G401 (cell line): ENCODE data around the gene PMM1. TPM values are rescaled to one million over a fixed set of nuclear protein-coding genes. Genes with fewer than 3 reads are reported as not detected.
A peak's percentile ranks its signal among the peaks of the same experiment; 100 is the strongest.

ENCODE experiments used
- DNase-seq: peaks from one replicate; pipeline ENCODE4 v3.0.0-alpha.2; 2015; ENCODE audit warnings: low spot score
- in situ Hi-C: cut with HindIII; loops from 2 replicates; pipeline ENCODE4 v1.10.0; 2016; ENCODE audit warnings: low sequenced_read_pairs, mixed read lengths
- total RNA-seq: library from RNA; depleted of rRNA; stranded (reverse); fragments of >200 nt; shearing (Covaris generic); gene quantifications from 2 replicates; pipeline ENCODE4 v1.2.3, GENCODE V29; 2014

Gene PMM1
- total RNA-seq, 1 experiment from 2014 or later, result 21.8 TPM

GRCh38 chr22:41543854-41544670 lies 45.6 kb downstream of the PMM1 start, which contains the start of gene POLR3H:
Gene POLR3H, minus strand, starts transcription at chr22:41544470. Its CDS starts 369 bp downstream, at chr22:41544101.
- in situ Hi-C loops, result no loop called here
- peak; percentile 99 for DNase-seq

GRCh38 chr22:41542224-41542623 lies 47.4 kb downstream of the PMM1 start:
- no peak for DNase-seq
- in situ Hi-C loops, result no loop called here

- in situ Hi-C loops, result no loop called here
- DNase-seq, result no peak
Measured at GRCh38 chr22:41541484-41541883, 48.2 kb downstream of the PMM1 start.

- DNase-seq, result no peak
Measured at GRCh38 chr22:41540365-41540764, 49.3 kb downstream of the PMM1 start.

GRCh38 chr22:41540006-41540315 lies 49.7 kb downstream of the PMM1 start:
- DNase-seq, result no peak
- in situ Hi-C loops, result no loop called here

More at GRCh38 chr22:41540365-41540764, 49.3 kb downstream of the PMM1 start:
- in situ Hi-C loops, result no loop called here

GRCh38 chr22:41539146-41540005 lies 50.3 kb downstream of the PMM1 start:
- in situ Hi-C loops, result no loop called here
- no peak for DNase-seq

- in situ Hi-C loops, result no loop called here
Measured at GRCh38 chr22:41538583-41538982, 51.1 kb downstream of the PMM1 start.

GRCh38 chr22:41537203-41537602 lies 52.4 kb downstream of the PMM1 start:
- no peak for DNase-seq
- in situ Hi-C loops, result no loop called here

More at GRCh38 chr22:41538583-41538982, 51.1 kb downstream of the PMM1 start:
- DNase-seq, result peak; percentile 41

- in situ Hi-C loops, result no loop called here
- DNase-seq, result peak; percentile 50
Measured at GRCh38 chr22:41535244-41535643, 54.4 kb downstream of the PMM1 start.

GRCh38 chr22:41534219-41534618 lies 55.4 kb downstream of the PMM1 start:
- no peak for DNase-seq
- in situ Hi-C loops, result no loop called here

GRCh38 chr22:41532908-41533825 lies 56.5 kb downstream of the PMM1 start:
- in situ Hi-C loops, result no loop called here
- DNase-seq, result peak; percentile 85

- DNase-seq, result no peak
- in situ Hi-C loops, result no loop called here
Measured at GRCh38 chr22:41531715-41532477, 57.7 kb downstream of the PMM1 start.

- in situ Hi-C loops, result no loop called here
- peak; percentile 48 for DNase-seq
Measured at GRCh38 chr22:41530890-41531714, 58.5 kb downstream of the PMM1 start.

- in situ Hi-C loops, result no loop called here
- DNase-seq, result peak; percentile 78
Measured at GRCh38 chr22:41528938-41529561, 60.6 kb downstream of the PMM1 start.

GRCh38 chr22:41528132-41528766 lies 61.4 kb downstream of the PMM1 start:
- DNase-seq, result no peak
- in situ Hi-C loops, result no loop called here
